Measurements from ENCODE around the gene FGGY.

- TF ChIP-seq CTCF (IDR thresholded peaks at IDR 0.05) (no peak), POLR2A (IDR thresholded peaks at IDR 0.05) (no peak)
Observed at GRCh38 chr1:59738591-59739015, 441.7 kb downstream of the FGGY start.

All from body of pancreas (tissue), 4 donors.